GM21786 (cell line): ENCODE data around the gene ZNF426.
"Not testable (repeated sequence)": the region's sequence is repeated elsewhere in the genome, so short reads cannot be mapped to it uniquely, and the experiment has no call there.

ENCODE experiments used
- ATAC-seq: cut with Tn5 transposase; IDR thresholded peaks from one replicate; pipeline ENCODE4 v1.9.1; 2021; ENCODE audit not compliant: unreplicated experiment

ZNF426 gene

DNA sequence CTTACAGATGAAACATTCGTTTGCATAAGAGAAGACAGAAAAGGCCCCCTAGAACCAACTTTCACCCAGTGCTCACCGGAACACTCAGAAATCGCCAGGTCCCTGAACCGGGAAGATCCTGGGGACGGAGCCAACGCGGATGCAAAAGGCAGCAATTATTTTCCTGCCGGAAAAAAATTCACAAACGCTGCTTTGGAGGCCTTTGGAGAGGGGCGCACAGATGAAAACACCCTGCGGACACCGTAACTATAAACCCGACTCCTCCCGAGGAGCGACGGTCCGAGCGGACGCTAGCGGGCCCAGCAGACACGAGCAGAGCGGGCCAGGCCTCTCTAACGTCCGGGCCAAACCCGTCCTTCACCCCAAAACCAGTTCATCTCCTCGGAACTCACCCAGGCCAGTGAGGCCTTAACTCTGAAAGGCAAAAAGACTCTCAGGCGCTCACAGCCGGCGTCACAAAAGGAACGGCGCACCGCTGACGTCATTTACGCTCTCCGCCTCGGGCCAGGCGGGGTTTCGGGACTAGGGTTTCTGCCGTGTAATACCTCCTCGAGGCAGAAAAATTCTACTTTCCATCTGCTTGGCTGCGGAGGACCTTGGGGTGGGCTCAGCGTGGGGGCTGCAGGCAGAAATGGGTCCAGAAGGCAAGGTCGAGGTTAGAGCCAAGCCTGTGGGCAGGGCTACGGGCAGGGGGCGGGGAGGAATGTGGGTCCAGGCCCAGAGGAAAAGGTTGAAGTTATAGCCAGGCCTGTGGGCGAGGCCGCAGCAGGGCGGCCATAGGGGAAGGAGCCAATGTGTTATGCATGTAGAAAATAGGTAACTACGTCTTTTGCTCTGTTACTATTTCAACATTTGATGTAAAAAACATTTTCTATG, at the start of gene ZNF426:
Gene ZNF426, minus strand, starts transcription at position 463 of the 876 bp plus-strand sequence. CDS start 2,413 bp downstream, outside the sequence.
- peak; percentile 61 for ATAC-seq

- ATAC-seq: no peak
Measured at GRCh38 chr19:9586764-9587163, 48.3 kb upstream of the ZNF426 start.

GRCh38 chr19:9584073-9584833, 45.8 kb upstream of the ZNF426 start, which contains the start of gene ZNF121:
ZNF121 (minus strand) TSS chr19:9584504; CDS start chr19:9568097, 16,407 bp downstream.
- ATAC-seq: peak; percentile 83

- not testable (repeated sequence) for ATAC-seq
Measured at GRCh38 chr19:9582081-9582725, 43.8 kb upstream of the ZNF426 start.

- no peak for ATAC-seq
Measured at GRCh38 chr19:9580728-9581127, 42.3 kb upstream of the ZNF426 start.

DNA sequence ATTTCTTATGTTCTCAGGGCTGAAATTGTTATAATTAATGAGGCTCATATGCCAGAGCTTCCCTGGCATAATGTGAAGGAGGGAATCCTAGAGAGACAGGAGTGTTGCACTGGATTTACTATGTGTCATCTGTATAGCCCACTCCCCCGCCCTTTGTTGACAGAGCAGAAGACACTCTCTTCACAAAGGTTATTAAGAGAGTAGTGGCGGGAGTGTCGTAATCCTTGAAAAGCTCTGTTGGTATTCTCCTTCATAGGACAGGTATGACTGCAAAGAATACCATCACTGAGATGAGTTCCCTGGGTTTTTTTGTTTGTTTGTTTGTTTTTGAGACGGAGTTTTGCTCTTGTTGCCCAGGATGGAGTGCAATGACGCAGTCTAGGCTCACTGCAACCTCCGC, 31.8 kb upstream of the ZNF426 start:
- ATAC-seq: no peak

DNA sequence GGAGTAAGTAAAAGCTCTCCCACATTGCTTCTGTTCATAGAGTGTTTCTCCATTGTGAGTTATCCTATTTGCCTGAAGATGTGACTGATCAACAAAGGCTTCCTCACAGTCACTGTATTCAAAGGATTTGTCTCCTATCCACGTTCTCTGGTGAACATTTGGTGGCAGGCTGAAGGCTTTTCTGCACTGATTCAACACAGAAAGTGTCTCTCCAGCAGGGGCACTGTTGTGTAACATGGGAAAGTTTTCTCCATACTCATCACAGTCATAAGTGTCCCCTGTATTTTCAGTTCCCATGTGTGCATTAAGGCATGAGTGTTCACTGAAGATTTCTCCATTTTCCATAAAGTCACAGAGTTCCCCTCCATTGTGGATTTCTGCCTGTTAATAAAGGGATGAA, 28.3 kb upstream of the ZNF426 start:
- ATAC-seq: no peak

GRCh38 chr19:9565900-9566705, 27.7 kb upstream of the ZNF426 start:
- no peak for ATAC-seq

DNA sequence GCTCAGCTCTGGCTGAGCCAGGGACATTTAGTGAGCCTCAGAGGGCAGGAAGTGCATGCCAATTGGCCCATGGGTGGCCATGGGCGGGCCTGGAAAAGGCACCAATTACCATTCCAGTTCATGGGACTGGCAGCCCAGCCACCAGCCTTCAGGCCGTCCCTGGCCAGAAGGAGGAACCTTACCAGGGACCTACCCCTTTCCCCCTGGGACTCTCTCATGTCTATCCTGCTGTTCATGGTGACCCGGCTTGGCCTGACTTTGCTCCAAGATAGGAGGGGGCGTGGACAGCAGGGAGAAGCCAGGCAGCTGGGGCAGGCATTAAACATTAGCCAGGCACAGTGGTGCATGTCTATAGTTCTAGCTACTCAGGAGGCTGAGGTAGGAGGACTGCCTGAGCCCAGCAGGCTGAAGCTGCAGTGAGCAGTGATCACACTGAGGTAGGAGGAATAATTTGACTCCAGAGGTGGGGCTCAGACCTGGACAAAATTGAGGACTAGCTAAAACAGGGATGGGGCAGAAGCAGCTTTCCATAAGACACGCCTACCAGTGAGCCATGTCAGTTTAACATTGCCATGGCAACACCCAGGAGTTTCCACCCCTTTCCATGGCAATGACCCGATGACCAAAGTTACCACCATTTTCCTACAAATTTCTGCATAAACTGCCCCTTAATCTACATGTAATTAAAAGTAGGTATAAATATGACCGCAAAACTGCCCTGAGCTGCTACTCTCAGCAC, 14.3 kb upstream of the ZNF426 start:
- no peak for ATAC-seq

- ATAC-seq: no peak
Measured at GRCh38 chr19:9547870-9548269, 9.4 kb upstream of the ZNF426 start.

DNA sequence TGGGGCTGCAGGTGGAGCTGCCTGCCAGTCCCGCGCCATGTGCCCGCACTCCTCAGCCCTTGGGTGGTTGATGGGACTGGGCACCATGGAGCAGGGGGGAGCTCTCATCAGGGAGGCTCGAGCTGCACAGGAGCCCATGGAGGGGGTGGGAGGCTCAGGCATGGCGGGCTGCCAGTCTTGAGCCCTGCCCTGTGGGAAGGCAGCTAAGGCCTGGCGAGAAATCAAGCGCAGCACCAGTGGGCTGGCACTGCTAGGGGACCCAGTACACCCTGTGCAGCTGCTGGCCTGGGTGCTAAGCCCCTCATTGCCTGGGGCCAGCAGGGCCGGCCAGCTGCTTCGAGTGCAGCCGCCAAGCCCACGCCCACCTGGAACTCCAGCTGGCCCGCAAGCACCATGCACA, 2.8 kb upstream of the ZNF426 start:
- ATAC-seq: not testable (repeated sequence)

- not testable (repeated sequence) for ATAC-seq
Measured at GRCh38 chr19:9539921-9540320, 1.5 kb upstream of the ZNF426 start.

GRCh38 chr19:9539201-9539600, 756 bp upstream of the ZNF426 start:
- not testable (repeated sequence) for ATAC-seq

- ATAC-seq: no peak
Measured at GRCh38 chr19:9535934-9536333, 2.5 kb downstream of the ZNF426 start.

DNA sequence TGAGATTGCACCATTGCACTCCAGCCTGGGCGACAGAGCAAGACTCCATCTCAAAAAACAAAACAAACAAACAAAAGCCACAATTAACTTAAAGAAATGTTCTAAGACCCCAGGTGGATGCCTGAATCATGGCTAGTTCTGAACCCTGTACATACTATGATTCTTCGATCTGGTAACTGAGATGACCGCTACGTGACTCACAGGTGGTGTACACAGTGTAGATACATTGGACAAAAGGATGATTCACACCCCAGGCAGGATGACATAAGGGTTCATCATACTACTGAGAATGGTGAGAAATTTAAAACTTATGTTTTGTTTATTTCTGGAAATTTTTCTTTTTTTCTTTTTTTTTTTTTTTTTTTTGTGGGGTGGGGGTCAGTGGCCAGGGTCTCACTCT, 6.5 kb downstream of the ZNF426 start:
- ATAC-seq: no peak

DNA sequence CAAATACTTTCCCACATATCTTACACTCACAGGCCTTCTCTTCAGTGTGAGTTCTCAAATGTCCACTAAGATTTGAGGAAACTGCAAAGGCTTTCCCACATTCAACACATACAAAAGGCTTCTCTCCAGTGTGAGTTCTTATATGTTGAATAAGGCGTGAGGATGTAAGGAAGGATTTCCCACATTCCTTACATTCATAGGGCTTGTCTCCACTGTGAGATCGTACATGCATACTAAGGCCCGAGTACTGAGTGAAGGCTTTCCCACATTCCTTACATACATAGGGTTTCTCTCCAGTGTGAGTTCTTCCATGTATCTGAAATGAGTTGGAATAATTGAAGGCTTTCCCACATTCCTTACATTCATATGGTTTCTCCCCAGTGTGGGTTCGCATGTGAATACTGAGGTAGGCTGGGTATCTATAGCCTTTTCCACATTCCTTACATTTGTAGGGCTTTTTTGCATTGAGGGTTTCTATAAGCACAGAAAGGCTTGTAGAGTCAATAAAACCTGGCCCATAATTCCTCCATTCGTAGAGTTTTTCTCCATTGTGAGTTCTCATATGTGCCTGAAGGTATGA, 9.6 kb downstream of the ZNF426 start:
- no peak for ATAC-seq

- no peak for ATAC-seq
Measured at GRCh38 chr19:9523885-9524474, 14.5 kb downstream of the ZNF426 start.

DNA sequence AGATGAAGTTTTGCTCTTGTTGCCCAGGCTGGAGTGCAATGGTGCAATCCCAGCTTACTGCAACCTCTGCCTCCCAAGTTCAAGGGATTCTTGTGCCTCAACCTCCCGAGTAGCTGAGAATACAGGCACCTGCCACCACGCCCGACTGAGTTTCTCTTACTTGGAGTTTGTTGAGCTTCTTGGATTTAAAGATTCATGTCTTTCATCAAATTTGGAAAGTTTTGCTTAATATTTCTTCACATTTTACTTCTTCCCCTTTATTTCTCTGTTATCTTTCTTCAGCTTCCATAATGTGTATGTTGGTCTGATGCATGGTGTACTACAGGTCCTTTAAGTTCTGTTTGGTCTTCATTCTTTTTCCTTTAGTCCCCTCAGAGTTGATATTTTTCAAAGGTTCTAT, 31.2 kb downstream of the ZNF426 start:
- ATAC-seq: no peak

DNA sequence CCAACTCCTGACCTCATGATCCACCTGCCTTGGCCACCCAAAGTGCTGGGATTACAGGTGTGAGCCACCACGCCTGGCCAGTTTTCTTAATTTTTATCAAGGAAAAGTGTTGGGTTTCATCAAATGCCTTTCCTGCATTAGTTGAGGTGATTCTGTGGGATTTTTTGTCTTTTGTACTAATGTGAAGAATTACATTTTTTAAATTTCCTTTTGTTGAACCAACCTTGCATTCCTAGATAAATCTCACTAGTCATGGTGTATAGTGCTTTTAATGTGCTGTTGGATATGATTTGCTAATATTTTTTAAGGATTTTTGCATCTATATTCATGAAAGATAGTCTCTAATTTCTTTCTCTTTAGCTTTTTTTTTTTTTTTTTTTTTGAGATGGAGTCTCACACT, 37.6 kb downstream of the ZNF426 start:
- no peak for ATAC-seq
